HG02571 (cell line): ENCODE results near the gene HAND1.

Source experiments
- ATAC-seq: cut with Tn5 transposase; IDR thresholded peaks from one replicate; pipeline ENCODE4 v1.9.1; 2021; ENCODE audit warnings: mild to moderate bottlenecking, moderate library complexity; ENCODE audit not compliant: unreplicated experiment

Gene HAND1

GRCh38 chr5:154461531-154461930 lies 16.5 kb downstream of the HAND1 start:
- no peak for ATAC-seq

- ATAC-seq = no peak
Measured at GRCh38 chr5:154460172-154460571, 17.9 kb downstream of the HAND1 start.

- ATAC-seq = no peak
Measured at GRCh38 chr5:154459015-154459414, 19.0 kb downstream of the HAND1 start.

GRCh38 chr5:154456540-154456939 lies 21.5 kb downstream of the HAND1 start:
- ATAC-seq = no peak

- ATAC-seq = no peak
Measured at GRCh38 chr5:154455585-154455984, 22.4 kb downstream of the HAND1 start.

GRCh38 chr5:154451957-154452356 lies 26.1 kb downstream of the HAND1 start:
- no peak for ATAC-seq

- ATAC-seq = no peak
Measured at GRCh38 chr5:154449786-154450185, 28.2 kb downstream of the HAND1 start.

- no peak for ATAC-seq
Measured at GRCh38 chr5:154447089-154447725, 30.8 kb downstream of the HAND1 start.

- peak; percentile 19 for ATAC-seq
Measured at GRCh38 chr5:154446195-154447088, 31.6 kb downstream of the HAND1 start.

GRCh38 chr5:154445422-154446194 lies 32.4 kb downstream of the HAND1 start, which contains the start of gene SAP30L:
TSS of gene SAP30L (plus strand) at chr5:154445997. CDS start at chr5:154446605, 608 bp downstream.
- ATAC-seq = peak; percentile 88

- no peak for ATAC-seq
Measured at GRCh38 chr5:154444556-154445421, 33.2 kb downstream of the HAND1 start.

- ATAC-seq = no peak
Measured at GRCh38 chr5:154442801-154443200, 35.2 kb downstream of the HAND1 start.

GRCh38 chr5:154440540-154440939 lies 37.5 kb downstream of the HAND1 start:
- ATAC-seq = no peak

- no peak for ATAC-seq
Measured at GRCh38 chr5:154437281-154437965, 40.6 kb downstream of the HAND1 start.

GRCh38 chr5:154435226-154435625 lies 42.8 kb downstream of the HAND1 start:
- no peak for ATAC-seq

- no peak for ATAC-seq
Measured at GRCh38 chr5:154430961-154431630, 46.9 kb downstream of the HAND1 start.

- no peak for ATAC-seq
Measured at GRCh38 chr5:154430466-154430865, 47.6 kb downstream of the HAND1 start.

GRCh38 chr5:154429341-154429740 lies 48.7 kb downstream of the HAND1 start:
- ATAC-seq = no peak

GRCh38 chr5:154428208-154428607 lies 49.8 kb downstream of the HAND1 start:
- ATAC-seq = no peak
